GM23338 (cell line): ENCODE data around the gene DR1. TPM values are rescaled to one million over a fixed set of nuclear protein-coding genes. Genes with fewer than 3 reads are reported as not detected.
"Not testable (repeated sequence)": the region's sequence is repeated elsewhere in the genome, so short reads cannot be mapped to it uniquely, and the experiment has no call there.

Experiments used
- ATAC-seq: fragments of 200-7000 bp; cut with Tn5 transposase; 3 replicates; pipeline ENCODE4 v1.9.1; 2020
- DNase-seq: peaks from one replicate; pipeline ENCODE4 v3.0.0-alpha.2; 2015; ENCODE audit warnings: low spot score
- H2AFZ ChIP-seq: fragments of 200-600 bp; sonication (generic); 2 replicates; pipeline ENCODE4 v1.8.0; 2016; ENCODE audit warnings: antibody characterized with exemption, mild to moderate bottlenecking, moderate library complexity
- H3F3A ChIP-seq: fragments of 200-600 bp; sonication (generic); replicated peaks from 2 replicates; pipeline ENCODE4 v1.8.0; 2017; ENCODE audit warnings: antibody characterized with exemption, mixed run types, low read depth
- H3K27ac ChIP-seq: fragments of 200-600 bp; sonication (generic); 2 replicates; pipeline ENCODE4 v1.6.1; 2016; ENCODE audit warnings: low read depth
- H3K27me3 ChIP-seq: fragments of 200-600 bp; sonication (generic); 2 replicates; pipeline ENCODE4 v1.8.0; 2016; ENCODE audit warnings: mild to moderate bottlenecking, mixed run types, moderate library complexity; ENCODE audit not compliant: insufficient read depth
- H3K36me3 ChIP-seq: fragments of 200-600 bp; sonication (generic); 2 replicates; pipeline ENCODE4 v1.8.0; 2016; ENCODE audit warnings: mild to moderate bottlenecking; ENCODE audit not compliant: insufficient read depth
- H3K4me1 ChIP-seq: fragments of 200-600 bp; sonication (generic); 2 replicates; pipeline ENCODE4 v1.8.0; 2016; ENCODE audit warnings: mild to moderate bottlenecking, moderate library complexity; ENCODE audit not compliant: insufficient read depth
- H3K4me2 ChIP-seq: fragments of 200-600 bp; sonication (generic); 2 replicates; pipeline ENCODE4 v1.7.1; 2017; ENCODE audit warnings: mixed run types
- H3K4me3 ChIP-seq: fragments of 200-600 bp; sonication (generic); 2 replicates; pipeline ENCODE4 v1.6.1; 2016; ENCODE audit warnings: mixed run types
- H3K79me2 ChIP-seq: fragments of 200-600 bp; sonication (generic); replicated peaks from 2 replicates; pipeline ENCODE4 v1.8.0; 2017; ENCODE audit warnings: mild to moderate bottlenecking; ENCODE audit not compliant: insufficient read depth
- H3K9me2 ChIP-seq: fragments of 200-600 bp; sonication (generic); 2 replicates; pipeline ENCODE4 v1.8.0; 2017; ENCODE audit not compliant: insufficient read depth
- H4K20me1 ChIP-seq: fragments of 200-600 bp; sonication (generic); replicated peaks from 2 replicates; pipeline ENCODE4 v1.8.0; 2017; ENCODE audit warnings: mild to moderate bottlenecking; ENCODE audit not compliant: insufficient read depth
- H3K27ac Mint-ChIP-seq: 2 replicates; pipeline ENCODE4 v1.8.0; 2020; ENCODE audit warnings: inconsistent platforms, mild to moderate bottlenecking, moderate library complexity, mixed read lengths
- H3K27me3 Mint-ChIP-seq: 3 replicates; pipeline ENCODE4 v1.8.0; 2022; ENCODE audit warnings: low read depth, mild to moderate bottlenecking, moderate library complexity, mixed read lengths, inconsistent platforms; ENCODE audit not compliant: insufficient read depth, poor library complexity
- H3K36me3 Mint-ChIP-seq: 3 replicates; pipeline ENCODE4 v1.8.0; 2021; ENCODE audit warnings: low read depth, mild to moderate bottlenecking, inconsistent platforms, moderate library complexity, mixed read lengths
- H3K4me1 Mint-ChIP-seq: 3 replicates; pipeline ENCODE4 v1.8.0; 2020; ENCODE audit warnings: mild to moderate bottlenecking, inconsistent platforms, mixed read lengths
- H3K4me3 Mint-ChIP-seq: 3 replicates; pipeline ENCODE4 v1.8.0; 2021; ENCODE audit warnings: moderate library complexity, mild to moderate bottlenecking, inconsistent platforms, mixed read lengths
- H3K9me3 Mint-ChIP-seq: 3 replicates; pipeline ENCODE4 v1.8.0; 2020; ENCODE audit warnings: moderate library complexity, mild to moderate bottlenecking, inconsistent platforms, mixed read lengths
- CREB1 ChIP-seq: fragments of 250-450 bp; sonication (Bioruptor Pico); IDR thresholded peaks from 2 replicates; pipeline ENCODE4 v1.5.0; 2020; ENCODE audit warnings: low read depth, mild to moderate bottlenecking, moderate library complexity
- JUNB ChIP-seq: IDR thresholded peaks from one replicate; pipeline ENCODE4 v1.6.1; 2016; ENCODE audit warnings: antibody characterized with exemption; ENCODE audit not compliant: unreplicated experiment
- NANOG ChIP-seq: IDR thresholded peaks from 2 replicates; pipeline ENCODE4 v1.6.1; 2016; ENCODE audit warnings: antibody characterized with exemption, borderline replicate concordance
- POLR2AphosphoS5 ChIP-seq: IDR thresholded peaks from 2 replicates; pipeline ENCODE4 v1.6.1; 2016; ENCODE audit warnings: antibody characterized with exemption, low read depth
- ZNF114 ChIP-seq: fragments of 250-450 bp; sonication (Bioruptor Pico); IDR thresholded peaks from 2 replicates; pipeline ENCODE4 v1.5.0; 2020; ENCODE audit warnings: mild to moderate bottlenecking, moderate library complexity
- ZNF331 ChIP-seq: fragments of 250-450 bp; sonication (Bioruptor Pico); IDR thresholded peaks from 2 replicates; pipeline ENCODE4 v1.5.0; 2020; ENCODE audit warnings: low read depth, mild to moderate bottlenecking, moderate library complexity
- polyA plus RNA-seq: library from polyadenylated mRNA; unstranded; fragments of >200 nt; fragmentation: Nextera tagmentation; extraction: Ambion mirVana; gene quantifications from 2 replicates; pipeline ENCODE4 v1.2.1, GENCODE V29; 2016
- total RNA-seq: library from RNA; depleted of rRNA; stranded (reverse); fragments of >200 nt; shearing (Covaris generic); gene quantifications from 2 replicates; pipeline ENCODE4 v1.2.3, GENCODE V29; 2014
- TF ChIP-seq, protein P1 (sequence below), 2 experiments: fragments of 200-600 bp in 1 of 2; sonication (generic) in 1 of 2; conservative IDR thresholded peaks; 2 replicates each; pipeline versions ENCODE4 v1.5.1 to v1.6.1; 2016 to 2017; ENCODE audit warnings: antibody characterized with exemption in 2 of 2, low read depth in 2 of 2, mild to moderate bottlenecking in 2 of 2, moderate library complexity in 1 of 2
- TF ChIP-seq, protein P2 (sequence below): IDR thresholded peaks from 2 replicates; pipeline ENCODE4 v1.6.1; 2016; ENCODE audit warnings: antibody characterized with exemption
- TF ChIP-seq, protein P3 (sequence below): fragments of 250-450 bp; sonication (Bioruptor Pico); IDR thresholded peaks from 2 replicates; pipeline ENCODE4 v1.5.0; 2020; ENCODE audit warnings: mild to moderate bottlenecking, moderate library complexity

The DR1 gene
- total and polyA plus RNA-seq, 2 experiments from 2014 or later = 20.9 to 61.2 TPM

DNA sequence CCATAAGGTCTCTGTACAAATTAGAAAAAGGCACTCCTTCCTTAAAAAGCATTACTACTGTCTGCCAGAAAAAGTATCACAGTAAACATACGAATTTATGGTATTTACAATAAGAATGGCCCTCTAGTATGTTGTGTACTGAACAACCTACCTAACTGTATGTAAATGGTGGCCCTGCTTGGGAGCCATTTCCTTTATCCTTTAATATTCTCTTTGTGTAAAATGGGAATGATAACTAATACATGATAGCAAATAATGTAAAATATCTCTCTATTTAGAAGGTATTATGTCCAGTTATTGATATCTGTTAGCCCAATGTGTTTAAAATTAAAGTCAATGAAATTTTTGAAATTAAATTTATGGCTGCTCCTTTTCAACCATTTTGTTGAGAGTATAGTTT, 5.2 kb downstream of the DR1 start:
- Mint-ChIP-seq H3K36me3 (peaks cover 21% of the 10 kb centered on the region), H3K4me1 (peaks cover 13% of the 10 kb centered on the region; the same call in 2 of the 3 replicates), H3K27ac (no peak overlapping the region), H3K4me3 (no peak overlapping the region), H3K27me3 (peaks cover 2% of the 10 kb centered on the region), H3K9me3 (no peaks in the 10 kb centered on the region)
- Histone ChIP-seq H3K4me2 (no peak overlapping the region), H3K27ac (no peak overlapping the region), H3F3A (no peaks in the 10 kb centered on the region), H3K36me3 (peaks cover 23% of the 10 kb centered on the region), H3K79me2 (peaks cover 99% of the 10 kb centered on the region), H3K4me1 (peaks cover 19% of the 10 kb centered on the region), H3K9me2 (no peaks in the 10 kb centered on the region), H3K4me3 (no peak overlapping the region), H4K20me1 (peaks cover 21% of the 10 kb centered on the region), H2AFZ (no peak overlapping the region), H3K27me3 (no peaks in the 10 kb centered on the region)
- DNase-seq (no peak), ATAC-seq (no peak)
- TF ChIP-seq ZNF114 (CRISPR knock-in tag) (no peak), JUNB (no peak), CREB1 (CRISPR knock-in tag) (no peak), NANOG (no peak), POLR2AphosphoS5 (no peak)
- TF ChIP-seq, protein P1, sequence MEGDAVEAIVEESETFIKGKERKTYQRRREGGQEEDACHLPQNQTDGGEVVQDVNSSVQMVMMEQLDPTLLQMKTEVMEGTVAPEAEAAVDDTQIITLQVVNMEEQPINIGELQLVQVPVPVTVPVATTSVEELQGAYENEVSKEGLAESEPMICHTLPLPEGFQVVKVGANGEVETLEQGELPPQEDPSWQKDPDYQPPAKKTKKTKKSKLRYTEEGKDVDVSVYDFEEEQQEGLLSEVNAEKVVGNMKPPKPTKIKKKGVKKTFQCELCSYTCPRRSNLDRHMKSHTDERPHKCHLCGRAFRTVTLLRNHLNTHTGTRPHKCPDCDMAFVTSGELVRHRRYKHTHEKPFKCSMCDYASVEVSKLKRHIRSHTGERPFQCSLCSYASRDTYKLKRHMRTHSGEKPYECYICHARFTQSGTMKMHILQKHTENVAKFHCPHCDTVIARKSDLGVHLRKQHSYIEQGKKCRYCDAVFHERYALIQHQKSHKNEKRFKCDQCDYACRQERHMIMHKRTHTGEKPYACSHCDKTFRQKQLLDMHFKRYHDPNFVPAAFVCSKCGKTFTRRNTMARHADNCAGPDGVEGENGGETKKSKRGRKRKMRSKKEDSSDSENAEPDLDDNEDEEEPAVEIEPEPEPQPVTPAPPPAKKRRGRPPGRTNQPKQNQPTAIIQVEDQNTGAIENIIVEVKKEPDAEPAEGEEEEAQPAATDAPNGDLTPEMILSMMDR (conservative IDR thresholded peaks at IDR 0.05; ENCODE audit: low read depth in 2 of 2) = no peak
- TF ChIP-seq, protein P2, sequence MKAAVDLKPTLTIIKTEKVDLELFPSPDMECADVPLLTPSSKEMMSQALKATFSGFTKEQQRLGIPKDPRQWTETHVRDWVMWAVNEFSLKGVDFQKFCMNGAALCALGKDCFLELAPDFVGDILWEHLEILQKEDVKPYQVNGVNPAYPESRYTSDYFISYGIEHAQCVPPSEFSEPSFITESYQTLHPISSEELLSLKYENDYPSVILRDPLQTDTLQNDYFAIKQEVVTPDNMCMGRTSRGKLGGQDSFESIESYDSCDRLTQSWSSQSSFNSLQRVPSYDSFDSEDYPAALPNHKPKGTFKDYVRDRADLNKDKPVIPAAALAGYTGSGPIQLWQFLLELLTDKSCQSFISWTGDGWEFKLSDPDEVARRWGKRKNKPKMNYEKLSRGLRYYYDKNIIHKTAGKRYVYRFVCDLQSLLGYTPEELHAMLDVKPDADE = no peak

DNA sequence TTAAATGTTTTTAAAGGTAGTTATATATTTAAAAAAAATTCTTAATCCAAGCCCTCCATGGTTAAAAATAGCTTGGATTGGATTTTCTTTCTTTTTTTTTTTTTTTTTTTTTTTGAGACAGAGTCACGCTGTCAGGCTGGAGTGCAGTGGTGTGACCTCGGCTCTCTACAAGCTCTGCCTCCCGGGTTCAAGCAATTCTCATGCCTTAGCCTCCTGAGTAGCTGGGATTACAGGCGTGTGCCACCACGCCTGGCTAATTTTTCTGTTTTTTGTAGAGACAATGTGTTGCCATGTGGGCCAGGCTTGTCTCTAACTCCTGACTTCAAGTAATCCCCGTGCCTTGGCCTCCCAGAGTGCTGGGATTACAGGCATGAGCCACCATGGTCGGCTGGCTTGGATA, 5.6 kb downstream of the DR1 start:
- peaks cover 23% of the 10 kb centered on the region for H3K36me3 ChIP-seq
- H3K4me2 ChIP-seq, H3K27me3 Mint-ChIP-seq, H3K4me3 ChIP-seq, H3K9me2 ChIP-seq, H3F3A ChIP-seq, H3K27me3 ChIP-seq, DNase-seq, H3K9me3 Mint-ChIP-seq, H2AFZ ChIP-seq, H3K4me3 Mint-ChIP-seq, H3K27ac Mint-ChIP-seq: not testable (repeated sequence)
- H3K27ac ChIP-seq = 0 out of 2 replicates have a peak overlapping the region, but pooled peaks have one; percentile 2
- Mint-ChIP-seq H3K4me1 (peaks cover 13% of the 10 kb centered on the region; the same call in 2 of the 3 replicates), H3K36me3 (peaks cover 26% of the 10 kb centered on the region)
- peaks cover 21% of the 10 kb centered on the region for H4K20me1 ChIP-seq
- peaks cover 100% of the 10 kb centered on the region for H3K79me2 ChIP-seq
- ATAC-seq = peak; percentile 48; the same call in 1 of the 3 replicates
- H3K4me1 ChIP-seq = peaks cover 19% of the 10 kb centered on the region

DNA sequence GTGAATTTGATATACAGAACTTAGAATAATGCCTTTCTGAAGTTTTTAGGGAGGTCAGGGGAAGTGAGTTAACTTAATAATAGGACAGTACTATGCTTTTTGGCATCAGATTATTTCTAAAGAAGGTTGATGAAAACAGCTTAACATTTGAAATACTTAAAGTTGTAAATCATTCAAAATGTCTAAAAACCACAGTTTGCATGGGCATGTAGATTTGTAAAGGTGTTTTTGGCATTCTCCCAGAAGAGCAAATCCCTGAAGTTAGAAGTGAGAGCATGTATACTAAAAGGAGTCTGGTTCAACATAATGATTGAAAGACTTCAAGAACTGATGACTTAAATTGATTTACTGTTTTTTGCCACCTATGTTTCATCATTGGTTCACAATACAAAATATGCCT, 6.7 kb downstream of the DR1 start:
- Histone ChIP-seq H2AFZ (no peak overlapping the region), H4K20me1 (peaks cover 24% of the 10 kb centered on the region), H3F3A (no peaks in the 10 kb centered on the region), H3K79me2 (peaks cover 100% of the 10 kb centered on the region), H3K27ac (peak overlapping the region; percentile 2; the same call in 1 of the 2 replicates), H3K4me2 (no peak overlapping the region), H3K27me3 (no peaks in the 10 kb centered on the region), H3K4me3 (no peak overlapping the region), H3K9me2 (no peaks in the 10 kb centered on the region), H3K4me1 (peaks cover 19% of the 10 kb centered on the region), H3K36me3 (peaks cover 23% of the 10 kb centered on the region)
- Mint-ChIP-seq H3K9me3 (no peaks in the 10 kb centered on the region), H3K4me3 (no peak overlapping the region), H3K27me3 (no peaks in the 10 kb centered on the region), H3K4me1 (peaks cover 13% of the 10 kb centered on the region; the same call in 2 of the 3 replicates), H3K36me3 (peaks cover 34% of the 10 kb centered on the region), H3K27ac (no peak overlapping the region; the same call in 1 of the 2 replicates)
- DNase-seq = no peak
- ATAC-seq = no peak
- TF ChIP-seq NANOG (no peak), ZNF331 (CRISPR knock-in tag) (no peak)
- TF ChIP-seq, protein P3, sequence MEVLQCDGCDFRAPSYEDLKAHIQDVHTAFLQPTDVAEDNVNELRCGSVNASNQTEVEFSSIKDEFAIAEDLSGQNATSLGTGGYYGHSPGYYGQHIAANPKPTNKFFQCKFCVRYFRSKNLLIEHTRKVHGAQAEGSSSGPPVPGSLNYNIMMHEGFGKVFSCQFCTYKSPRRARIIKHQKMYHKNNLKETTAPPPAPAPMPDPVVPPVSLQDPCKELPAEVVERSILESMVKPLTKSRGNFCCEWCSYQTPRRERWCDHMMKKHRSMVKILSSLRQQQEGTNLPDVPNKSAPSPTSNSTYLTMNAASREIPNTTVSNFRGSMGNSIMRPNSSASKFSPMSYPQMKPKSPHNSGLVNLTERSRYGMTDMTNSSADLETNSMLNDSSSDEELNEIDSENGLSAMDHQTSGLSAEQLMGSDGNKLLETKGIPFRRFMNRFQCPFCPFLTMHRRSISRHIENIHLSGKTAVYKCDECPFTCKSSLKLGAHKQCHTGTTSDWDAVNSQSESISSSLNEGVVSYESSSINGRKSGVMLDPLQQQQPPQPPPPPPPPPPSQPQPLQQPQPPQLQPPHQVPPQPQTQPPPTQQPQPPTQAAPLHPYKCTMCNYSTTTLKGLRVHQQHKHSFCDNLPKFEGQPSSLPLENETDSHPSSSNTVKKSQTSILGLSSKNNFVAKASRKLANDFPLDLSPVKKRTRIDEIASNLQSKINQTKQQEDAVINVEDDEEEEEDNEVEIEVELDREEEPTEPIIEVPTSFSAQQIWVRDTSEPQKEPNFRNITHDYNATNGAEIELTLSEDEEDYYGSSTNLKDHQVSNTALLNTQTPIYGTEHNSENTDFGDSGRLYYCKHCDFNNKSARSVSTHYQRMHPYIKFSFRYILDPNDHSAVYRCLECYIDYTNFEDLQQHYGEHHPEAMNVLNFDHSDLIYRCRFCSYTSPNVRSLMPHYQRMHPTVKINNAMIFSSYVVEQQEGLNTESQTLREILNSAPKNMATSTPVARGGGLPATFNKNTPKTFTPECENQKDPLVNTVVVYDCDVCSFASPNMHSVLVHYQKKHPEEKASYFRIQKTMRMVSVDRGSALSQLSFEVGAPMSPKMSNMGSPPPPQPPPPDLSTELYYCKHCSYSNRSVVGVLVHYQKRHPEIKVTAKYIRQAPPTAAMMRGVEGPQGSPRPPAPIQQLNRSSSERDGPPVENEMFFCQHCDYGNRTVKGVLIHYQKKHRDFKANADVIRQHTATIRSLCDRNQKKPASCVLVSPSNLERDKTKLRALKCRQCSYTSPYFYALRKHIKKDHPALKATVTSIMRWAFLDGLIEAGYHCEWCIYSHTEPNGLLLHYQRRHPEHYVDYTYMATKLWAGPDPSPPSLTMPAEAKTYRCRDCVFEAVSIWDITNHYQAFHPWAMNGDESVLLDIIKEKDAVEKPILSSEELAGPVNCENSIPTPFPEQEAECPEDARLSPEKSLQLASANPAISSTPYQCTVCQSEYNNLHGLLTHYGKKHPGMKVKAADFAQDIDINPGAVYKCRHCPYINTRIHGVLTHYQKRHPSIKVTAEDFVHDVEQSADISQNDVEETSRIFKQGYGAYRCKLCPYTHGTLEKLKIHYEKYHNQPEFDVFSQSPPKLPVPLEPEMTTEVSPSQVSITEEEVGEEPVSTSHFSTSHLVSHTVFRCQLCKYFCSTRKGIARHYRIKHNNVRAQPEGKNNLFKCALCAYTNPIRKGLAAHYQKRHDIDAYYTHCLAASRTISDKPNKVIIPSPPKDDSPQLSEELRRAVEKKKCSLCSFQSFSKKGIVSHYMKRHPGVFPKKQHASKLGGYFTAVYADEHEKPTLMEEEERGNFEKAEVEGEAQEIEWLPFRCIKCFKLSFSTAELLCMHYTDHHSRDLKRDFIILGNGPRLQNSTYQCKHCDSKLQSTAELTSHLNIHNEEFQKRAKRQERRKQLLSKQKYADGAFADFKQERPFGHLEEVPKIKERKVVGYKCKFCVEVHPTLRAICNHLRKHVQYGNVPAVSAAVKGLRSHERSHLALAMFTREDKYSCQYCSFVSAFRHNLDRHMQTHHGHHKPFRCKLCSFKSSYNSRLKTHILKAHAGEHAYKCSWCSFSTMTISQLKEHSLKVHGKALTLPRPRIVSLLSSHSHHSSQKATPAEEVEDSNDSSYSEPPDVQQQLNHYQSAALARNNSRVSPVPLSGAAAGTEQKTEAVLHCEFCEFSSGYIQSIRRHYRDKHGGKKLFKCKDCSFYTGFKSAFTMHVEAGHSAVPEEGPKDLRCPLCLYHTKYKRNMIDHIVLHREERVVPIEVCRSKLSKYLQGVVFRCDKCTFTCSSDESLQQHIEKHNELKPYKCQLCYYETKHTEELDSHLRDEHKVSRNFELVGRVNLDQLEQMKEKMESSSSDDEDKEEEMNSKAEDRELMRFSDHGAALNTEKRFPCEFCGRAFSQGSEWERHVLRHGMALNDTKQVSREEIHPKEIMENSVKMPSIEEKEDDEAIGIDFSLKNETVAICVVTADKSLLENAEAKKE (CRISPR knock-in tag) = no peak
